ENCODE measurements around the gene PGM2L1.
"Not testable (repeated sequence)": the region's sequence is repeated elsewhere in the genome, so short reads cannot be mapped to it uniquely, and the experiment has no call there.

The PGM2L1 gene

GRCh38 chr11:74400606-74401005 lies 2.4 kb upstream of the PGM2L1 start:
- DNase-seq (ENCODE audit: low spot score): no peak

DNA sequence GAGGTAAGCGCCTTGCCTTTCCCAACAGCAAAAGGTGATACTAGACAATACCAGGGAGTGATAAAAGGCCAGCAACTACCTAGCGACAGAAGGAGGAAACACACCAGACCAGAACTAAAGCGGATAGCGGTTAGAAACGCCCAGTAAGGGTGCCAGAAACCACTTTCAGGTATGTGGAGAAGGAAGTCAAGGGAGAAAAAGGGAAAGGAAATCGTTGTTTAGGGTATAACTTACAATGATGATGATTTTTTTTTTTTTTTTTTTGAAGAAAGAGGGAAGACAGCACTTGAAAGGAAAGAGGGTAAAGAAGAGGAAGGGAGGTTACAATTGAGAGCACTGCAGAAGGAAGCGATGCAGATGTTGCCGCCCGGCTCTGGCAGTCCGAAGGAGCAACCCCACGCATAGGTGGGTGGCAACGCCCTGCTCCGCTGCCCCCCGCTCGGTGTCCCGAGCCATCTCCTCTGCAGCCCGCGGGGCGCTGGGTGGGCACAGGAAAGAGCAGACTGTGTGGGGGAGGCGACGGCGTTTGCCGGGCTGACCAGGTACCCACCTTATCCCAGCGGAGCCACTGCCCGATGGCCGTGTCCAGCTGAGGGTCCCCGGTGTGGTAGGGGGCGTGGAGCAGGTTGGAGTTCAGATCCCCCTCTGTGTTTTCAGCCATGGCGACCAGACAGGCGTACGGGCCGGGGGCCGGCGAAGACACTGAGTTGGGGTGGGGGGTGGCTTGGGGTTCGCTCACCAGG lies 561 bp downstream of the PGM2L1 start:
- peak; percentile 6 for DNase-seq (ENCODE audit: low spot score)

GRCh38 chr11:74392256-74392655 lies 6.0 kb downstream of the PGM2L1 start:
- DNase-seq (ENCODE audit: low spot score): no peak

- no peak for DNase-seq (ENCODE audit: low spot score)
Observed at GRCh38 chr11:74391193-74391592, 7.0 kb downstream of the PGM2L1 start.

- DNase-seq (ENCODE audit: low spot score): no peak
Observed at GRCh38 chr11:74390697-74391096, 7.5 kb downstream of the PGM2L1 start.

- DNase-seq (ENCODE audit: low spot score): peak; percentile 75
Observed at GRCh38 chr11:74388678-74389327, 9.4 kb downstream of the PGM2L1 start.

DNA sequence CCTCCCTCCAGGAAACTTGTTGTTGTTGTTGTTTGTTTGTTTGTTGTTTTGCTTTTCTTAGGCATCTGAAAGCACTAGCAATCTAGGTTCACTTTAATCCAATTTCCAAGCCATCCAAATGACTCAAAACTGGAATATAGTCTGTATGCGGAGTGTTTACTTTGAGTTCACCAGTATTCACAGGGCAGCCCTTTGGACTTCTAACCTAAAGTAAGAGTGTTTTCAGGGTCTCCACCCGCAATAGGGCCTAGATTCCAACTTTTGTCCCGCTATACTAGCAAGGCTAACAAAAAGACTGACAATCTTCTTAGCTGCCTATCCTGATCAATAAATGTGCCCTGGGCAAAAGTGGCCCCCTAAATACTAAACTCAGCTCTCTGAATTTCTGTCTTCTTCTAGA lies 13.6 kb downstream of the PGM2L1 start:
- no peak for DNase-seq (ENCODE audit: low spot score)

DNA sequence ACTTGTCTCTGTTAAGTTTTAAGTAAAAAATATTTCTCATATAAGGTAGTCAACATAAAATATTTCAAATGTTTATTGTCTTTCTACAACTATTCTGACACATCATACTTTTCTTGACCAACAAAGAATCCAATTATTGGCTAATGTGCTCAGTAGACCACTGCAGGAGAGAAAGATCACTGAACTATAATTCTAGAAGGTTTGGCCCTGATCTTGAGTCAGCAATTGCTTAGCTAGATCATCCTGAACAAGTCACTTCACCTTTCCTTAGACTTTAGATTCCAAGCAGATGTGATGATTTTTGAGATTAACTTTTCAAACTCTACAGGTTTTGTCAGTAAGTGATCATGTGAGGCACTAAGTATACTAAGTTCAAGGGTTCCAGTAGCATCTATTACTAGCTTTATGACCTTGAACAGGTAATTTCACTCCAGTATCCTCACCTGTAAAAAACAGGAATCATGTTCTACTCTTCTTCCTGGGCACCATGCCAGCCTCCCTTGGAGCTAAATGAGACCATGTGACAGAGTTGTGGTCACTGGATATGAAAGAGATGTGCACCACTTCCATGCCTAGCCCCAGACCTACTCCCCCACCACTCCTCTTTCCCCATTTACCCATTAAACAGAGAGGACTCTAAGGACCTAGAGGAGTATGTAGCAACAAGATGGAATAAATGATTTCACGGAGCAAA lies 17.3 kb downstream of the PGM2L1 start:
- DNase-seq (ENCODE audit: low spot score): no peak

- no peak for DNase-seq (ENCODE audit: low spot score)
Observed at GRCh38 chr11:74377689-74378088, 20.5 kb downstream of the PGM2L1 start.

GRCh38 chr11:74373382-74373781 lies 24.9 kb downstream of the PGM2L1 start:
- DNase-seq (ENCODE audit: low spot score): no peak

DNA sequence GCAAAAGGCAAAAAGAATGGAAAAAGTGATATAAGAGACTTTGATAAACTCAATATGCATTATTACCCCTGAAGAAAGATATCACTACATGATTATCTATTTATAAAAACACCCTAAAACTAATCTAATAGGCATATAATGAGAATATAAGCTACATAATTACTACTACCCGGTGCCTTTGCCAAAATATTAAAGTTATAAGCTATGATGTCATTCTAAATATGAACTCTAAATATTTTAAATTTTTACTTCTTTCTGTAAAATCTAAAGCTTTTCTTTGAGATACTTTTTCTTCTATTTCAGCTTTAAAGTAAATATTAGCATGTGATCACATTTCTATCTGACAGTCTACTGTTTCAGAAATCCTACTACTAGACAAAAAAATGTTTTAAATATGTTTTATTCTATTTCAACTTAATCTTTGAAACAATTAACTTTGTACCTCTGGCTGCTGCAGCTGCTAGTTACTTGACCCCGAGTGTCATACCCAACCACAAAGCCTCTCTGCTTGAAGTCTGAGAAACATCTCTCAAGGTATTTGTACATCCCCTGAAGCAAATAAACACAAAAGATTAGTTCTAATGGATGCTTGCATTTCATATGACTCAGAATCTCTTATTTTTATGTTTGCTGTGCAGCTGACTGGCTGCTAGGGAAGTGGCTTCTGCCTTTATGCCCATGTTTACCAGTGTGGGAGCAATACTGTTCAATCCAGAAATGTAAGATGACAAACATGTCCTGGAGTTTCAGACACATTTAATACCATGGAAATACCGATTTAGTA lies 26.8 kb downstream of the PGM2L1 start:
- DNase-seq (ENCODE audit: low spot score): no peak

- no peak for DNase-seq (ENCODE audit: low spot score)
Observed at GRCh38 chr11:74370123-74370522, 28.1 kb downstream of the PGM2L1 start.

DNA sequence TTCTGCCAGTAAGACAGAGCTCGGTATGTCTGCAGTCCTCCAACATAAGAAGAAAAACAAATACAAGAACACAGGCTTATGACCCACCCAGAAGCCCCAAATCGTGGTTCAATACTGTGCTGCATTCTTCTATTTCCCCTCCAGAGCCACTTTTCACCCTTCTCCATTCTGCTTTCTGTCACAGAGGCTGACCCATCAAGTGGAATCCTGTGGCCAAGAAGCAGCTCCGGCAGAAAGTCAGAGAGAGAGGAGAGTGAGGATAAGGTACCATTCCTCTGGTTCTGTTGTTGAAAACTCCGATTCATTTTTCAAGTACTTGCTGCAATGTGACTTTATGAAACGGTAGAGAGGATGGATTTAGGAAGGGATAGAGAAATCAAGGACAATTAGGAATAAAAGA lies 30.4 kb downstream of the PGM2L1 start:
- DNase-seq (ENCODE audit: low spot score): no peak

- DNase-seq (ENCODE audit: low spot score): no peak
Observed at GRCh38 chr11:74366576-74366975, 31.7 kb downstream of the PGM2L1 start.

DNA sequence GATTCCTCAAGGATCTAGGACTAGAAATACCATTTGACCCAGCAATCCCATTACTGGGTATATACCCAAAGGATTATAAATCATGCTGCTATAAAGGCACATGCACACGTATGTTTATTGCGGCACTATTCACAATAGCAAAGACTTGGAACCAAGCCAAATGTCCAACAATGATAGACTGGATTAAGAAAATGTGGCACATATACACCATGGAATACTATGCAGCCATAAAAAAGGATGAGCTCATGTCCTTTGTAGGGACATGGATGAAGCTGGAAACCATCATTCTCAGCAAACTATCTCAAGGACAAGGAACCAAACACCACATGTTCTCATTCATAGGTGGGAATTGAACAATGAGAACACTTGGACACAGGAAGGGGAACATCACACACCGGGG lies 32.4 kb downstream of the PGM2L1 start:
- DNase-seq (ENCODE audit: low spot score): not testable (repeated sequence)

- no peak for DNase-seq (ENCODE audit: low spot score)
Observed at GRCh38 chr11:74357449-74357848, 40.8 kb downstream of the PGM2L1 start.

DNA sequence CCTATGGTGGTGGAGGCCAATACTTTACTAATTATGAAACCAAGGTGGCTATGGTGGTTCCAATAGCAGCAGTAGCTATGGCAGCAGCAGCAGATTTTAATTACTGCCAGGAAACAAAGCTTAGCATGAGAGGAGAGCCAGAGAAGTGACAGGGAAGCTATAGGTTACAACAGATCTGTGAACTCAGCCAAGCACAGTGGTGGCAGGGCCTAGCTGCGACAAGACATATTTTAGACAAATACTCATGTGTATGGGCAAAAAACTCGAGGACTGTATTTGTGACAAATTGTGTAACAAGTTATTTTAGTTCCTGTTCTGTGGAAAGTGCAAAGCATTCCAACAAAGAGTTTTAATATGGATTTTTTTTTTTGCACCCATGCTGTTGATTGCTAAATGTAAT lies 42.6 kb downstream of the PGM2L1 start:
- no peak for DNase-seq (ENCODE audit: low spot score)

DNA sequence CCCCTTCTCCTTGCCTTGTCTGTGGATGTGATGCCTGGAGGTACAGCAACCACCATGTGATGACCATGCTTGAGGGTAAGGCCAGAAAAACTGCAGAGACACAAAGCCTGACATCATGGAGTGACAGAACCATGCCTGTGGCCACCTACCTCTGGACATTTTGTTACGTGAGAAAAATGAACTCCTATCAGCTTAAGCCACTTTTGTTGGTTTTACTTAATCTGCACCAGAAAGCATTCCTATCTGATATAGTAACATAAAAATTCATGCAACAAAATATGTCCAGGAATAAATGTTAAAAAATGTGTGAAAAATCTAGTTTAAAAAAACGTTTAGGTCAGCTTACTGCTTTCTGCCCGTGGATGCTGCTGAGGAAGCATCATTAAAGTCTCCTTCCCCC lies 44.2 kb downstream of the PGM2L1 start:
- no peak for DNase-seq (ENCODE audit: low spot score)

GRCh38 chr11:74347381-74347780 lies 50.9 kb downstream of the PGM2L1 start:
- no peak for DNase-seq (ENCODE audit: low spot score)

DNA sequence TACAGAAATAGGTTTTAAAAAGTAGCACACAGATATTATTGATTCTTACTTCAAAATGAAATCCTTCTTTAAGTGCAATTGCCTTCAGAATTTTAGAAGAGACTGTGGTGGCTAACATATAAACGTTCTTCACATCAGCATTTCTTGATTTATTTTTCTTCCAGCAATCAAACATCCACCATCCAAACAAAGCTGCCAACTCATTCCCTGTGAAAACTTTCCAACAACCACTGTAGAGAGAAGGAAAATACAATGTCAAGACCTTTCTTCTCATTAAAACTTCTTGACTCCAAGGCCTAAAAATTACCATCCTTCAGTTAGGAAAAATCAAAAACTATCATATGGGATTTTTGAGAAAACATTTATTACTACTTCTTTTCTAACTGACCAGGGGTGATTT lies 52.8 kb downstream of the PGM2L1 start:
- no peak for DNase-seq (ENCODE audit: low spot score)

GRCh38 chr11:74341921-74342320 lies 56.3 kb downstream of the PGM2L1 start:
- DNase-seq (ENCODE audit: low spot score): no peak

DNA sequence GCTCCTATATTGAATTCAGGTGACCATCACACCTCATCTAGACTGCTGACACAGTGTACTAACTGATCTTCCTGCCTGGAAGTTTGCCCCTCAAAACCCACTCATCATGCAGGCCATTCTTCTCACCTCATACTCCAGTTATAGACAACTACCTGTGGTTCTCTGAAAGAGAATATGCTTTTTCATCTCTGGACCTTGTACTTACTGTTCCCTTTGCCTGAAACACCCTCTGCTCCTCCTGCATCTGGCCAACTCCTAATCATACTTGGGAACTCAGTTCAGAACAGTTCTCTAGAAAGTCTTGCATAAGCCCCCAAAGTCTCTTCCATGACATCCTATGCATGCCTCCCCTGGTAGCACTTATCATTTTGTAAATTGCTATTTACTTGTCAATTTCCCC lies 58.6 kb downstream of the PGM2L1 start:
- DNase-seq (ENCODE audit: low spot score): no peak

Data from globus pallidus (tissue), 1 donor.